CD4-positive, alpha-beta T cell (primary cell): ENCODE results near the gene CD47. TPM values are rescaled to one million over a fixed set of nuclear protein-coding genes. Genes with fewer than 3 reads are reported as not detected.

ENCODE experiments used
- ATAC-seq: fragments of 200-7000 bp; cut with Tn5 transposase; one replicate; pipeline ENCODE4 v1.10.0; 2022; ENCODE audit warnings: mild to moderate bottlenecking; ENCODE audit not compliant: poor library complexity
- CTCF ChIA-PET: fragments of 350-600 bp; sonication (Branson Sonifier 250); formaldehyde crosslinking; loops from one replicate; lab custom pipeline; 2021; ENCODE audit warnings: antibody characterized with exemption, inconsistent platforms; lab: Charles Lee
- POLR2A ChIA-PET: fragments of 350-600 bp; sonication (Branson Sonifier 250); formaldehyde crosslinking; loops from one replicate; lab custom pipeline; 2021; ENCODE audit warnings: antibody characterized with exemption, inconsistent platforms; lab: Charles Lee
- DNase-seq, 14 experiments: peaks; one replicate each; pipeline ENCODE4 v3.0.0-alpha.2; 2013 to 2020; ENCODE audit warnings: mixed read lengths in 2 of 14
- H3K27ac ChIP-seq, 2 donors: one replicate each; pipeline versions ENCODE4 v1.5.1 to v1.7.0; 2013; ENCODE audit warnings: low read length in 2 of 2, low read depth in 1 of 2, mild to moderate bottlenecking in 1 of 2
- H3K27me3 ChIP-seq, 2 experiments: 1 replicate in 1 of 2; 2 replicates in 1 of 2; pipeline versions ENCODE4 v1.6.1 to v1.7.0; 2013; ENCODE audit warnings: low read length in 2 of 2, control low read depth in 1 of 2, mild to moderate bottlenecking in 1 of 2, moderate library complexity in 1 of 2; ENCODE audit not compliant: insufficient read depth in 2 of 2, control insufficient read depth in 1 of 2
- H3K36me3 ChIP-seq: one replicate; pipeline ENCODE4 v1.6.1; 2013; ENCODE audit warnings: low read length, control low read depth; ENCODE audit not compliant: insufficient read depth
- H3K4me1 ChIP-seq: one replicate; pipeline ENCODE4 v1.6.1; 2013; ENCODE audit warnings: low read length, control low read depth; ENCODE audit not compliant: insufficient read depth
- H3K4me3 ChIP-seq: one replicate; pipeline ENCODE4 v1.5.1; 2013; ENCODE audit warnings: mild to moderate bottlenecking, low read length, moderate library complexity
- H3K9me3 ChIP-seq, 2 experiments: 1 replicate in 1 of 2; 2 replicates in 1 of 2; pipeline versions ENCODE4 v1.6.1 to v1.7.0; 2013; ENCODE audit warnings: low read length in 2 of 2, mild to moderate bottlenecking in 2 of 2, control low read depth in 1 of 2, moderate library complexity in 1 of 2; ENCODE audit not compliant: control insufficient read depth in 1 of 2, insufficient read depth in 1 of 2
- H3K27ac Mint-ChIP-seq: one replicate; pipeline ENCODE4 v1.8.0; 2020; ENCODE audit warnings: mixed read lengths
- H3K27me3 Mint-ChIP-seq: one replicate; pipeline ENCODE4 v1.8.0; 2021; ENCODE audit warnings: mixed read lengths
- H3K36me3 Mint-ChIP-seq: one replicate; pipeline ENCODE4 v1.8.0; 2021; ENCODE audit warnings: low read depth, mixed read lengths
- H3K4me1 Mint-ChIP-seq: one replicate; pipeline ENCODE4 v1.8.0; 2021; ENCODE audit warnings: low read depth, mixed read lengths
- H3K4me3 Mint-ChIP-seq: one replicate; pipeline ENCODE4 v1.8.0; 2020; ENCODE audit warnings: mild to moderate bottlenecking, mixed read lengths
- H3K9me3 Mint-ChIP-seq: one replicate; pipeline ENCODE4 v1.8.0; 2020; ENCODE audit warnings: mixed read lengths
- CTCF ChIP-seq: fragments of 200-600 bp; IDR thresholded peaks from one replicate; pipeline ENCODE4 v1.8.0; 2022; ENCODE audit warnings: antibody characterized with exemption, mild to moderate bottlenecking
- intact Hi-C, 2 experiments: fragments of 100-400 bp; cut with DNase I in 1 of 2; cut with micrococcal nuclease in 1 of 2; formaldehyde crosslinking; loops; one replicate each; pipeline versions ENCODE4 v1.15.1 to v1.9.0; 2023 to 2025; cut with DNase I, micrococcal nuclease
- total RNA-seq, 174 experiments: library from RNA in 2 of 174; stranded (reverse) in 2 of 174; gene quantifications; one replicate each; pipeline ENCODE4 v1.2.3 and lab custom pipeline; 2021 to 2026

CD47 gene
- total RNA-seq, 2 experiments from 2014 or later: 166 to 170 TPM

- no peaks in the 10 kb centered on the region for H3K36me3 ChIP-seq
- no peak for ATAC-seq
- no peaks in the 10 kb centered on the region for H3K9me3 ChIP-seq
- no peak overlapping the region for H3K27ac ChIP-seq
- TF ChIP-seq CTCF: no peak
- no peaks in the 10 kb centered on the region for H3K27me3 ChIP-seq
- no peak for DNase-seq
- H3K36me3 Mint-ChIP-seq: no peaks in the 10 kb centered on the region
- POLR2A ChIA-PET: interaction anchor here (1.2 kb wide), 1 partner anchor 13 kb away, joined by 3 read pairs; no protein-coding TSS in a partner anchor
- no peak overlapping the region for H3K4me3 ChIP-seq
- intact Hi-C loops: no loop called here
- CTCF ChIA-PET: no interaction called here
- H3K4me3 Mint-ChIP-seq: no peak overlapping the region
- H3K27ac Mint-ChIP-seq: no peak overlapping the region
- no peaks in the 10 kb centered on the region for H3K27me3 Mint-ChIP-seq
- peaks cover 25% of the 10 kb centered on the region for H3K4me1 Mint-ChIP-seq
- H3K4me1 ChIP-seq: peaks cover 8% of the 10 kb centered on the region
- no peaks in the 10 kb centered on the region for H3K9me3 Mint-ChIP-seq
Observed at GRCh38 chr3:108106031-108106430, 15.2 kb upstream of the CD47 start.

- Mint-ChIP-seq H3K4me3 (no peak overlapping the region), H3K27ac (no peak overlapping the region), H3K4me1 (peaks cover 44% of the 10 kb centered on the region), H3K9me3 (no peaks in the 10 kb centered on the region), H3K36me3 (no peaks in the 10 kb centered on the region), H3K27me3 (no peaks in the 10 kb centered on the region)
- no peaks in the 10 kb centered on the region for H3K27me3 ChIP-seq
- ATAC-seq (no peak), DNase-seq (no peak)
- intact Hi-C loops: no loop called here
- no peak overlapping the region for H3K27ac ChIP-seq
- no peak overlapping the region for H3K4me3 ChIP-seq
- peaks cover 22% of the 10 kb centered on the region for H3K4me1 ChIP-seq
- H3K36me3 ChIP-seq: no peaks in the 10 kb centered on the region
- no peak for TF ChIP-seq CTCF
- no peaks in the 10 kb centered on the region for H3K9me3 ChIP-seq
- ChIA-PET CTCF (no interaction called here), POLR2A (interaction anchor here (0.6 to 1.1 kb wide), 2 partner anchors 11 to 24 kb away, joined by 3 to 4 read pairs; no protein-coding TSS in a partner anchor)
Observed at GRCh38 chr3:108103886-108104797, 13.3 kb upstream of the CD47 start.

GRCh38 chr3:108103040-108103751, 12.4 kb upstream of the CD47 start:
- Histone ChIP-seq H3K36me3 (no peaks in the 10 kb centered on the region), H3K27me3 (no peaks in the 10 kb centered on the region), H3K4me3 (no peak overlapping the region), H3K27ac (no peak overlapping the region), H3K4me1 (peaks cover 22% of the 10 kb centered on the region), H3K9me3 (no peaks in the 10 kb centered on the region)
- DNase-seq: no peak
- Mint-ChIP-seq H3K4me3 (no peak overlapping the region), H3K36me3 (no peaks in the 10 kb centered on the region), H3K27me3 (no peaks in the 10 kb centered on the region), H3K27ac (no peak overlapping the region), H3K4me1 (peaks cover 47% of the 10 kb centered on the region), H3K9me3 (no peaks in the 10 kb centered on the region)
- no peak for TF ChIP-seq CTCF
- ChIA-PET CTCF (no interaction called here), POLR2A (interaction anchor here (0.6 to 1.1 kb wide), 2 partner anchors 10 to 25 kb away, joined by 3 to 4 read pairs; no protein-coding TSS in a partner anchor)
- intact Hi-C loops: no loop called here
- no peak for ATAC-seq
